Stimulated activated CD8-positive, alpha-beta memory T cell treated with anti-CD3 and anti-CD28 coated beads, Interleukin-7, amount 100 ng/mL, for 4 hours (primary cell): ENCODE results near the gene GNAI3.
"Not testable (repeated sequence)": the region's sequence is repeated elsewhere in the genome, so short reads cannot be mapped to it uniquely, and the experiment has no call there.

Source experiments
- DNase-seq, 2 donors: peaks; one replicate each; pipeline ENCODE4 v3.0.0-alpha.2; 2020; ENCODE audit warnings: low read depth in 2 of 2

The GNAI3 gene

GRCh38 chr1:109660691-109661026 is 112.2 kb downstream of the GNAI3 start:
- not testable (repeated sequence) for DNase-seq

- DNase-seq = no peak
Measured at GRCh38 chr1:109661391-109661790, 113.0 kb downstream of the GNAI3 start.

GRCh38 chr1:109664671-109665070 is 116.3 kb downstream of the GNAI3 start:
- no peak for DNase-seq

GRCh38 chr1:109667452-109668122 is 119.2 kb downstream of the GNAI3 start, which contains the start of gene GSTM2:
TSS of gene GSTM2 (plus strand) at chr1:109668057. CDS start at chr1:109668116, 59 bp downstream.
- peak; percentile 31 to 68 for DNase-seq
